ENCODE measurements around the gene ARID1B. TPM values are rescaled to one million over a fixed set of nuclear protein-coding genes. Genes with fewer than 3 reads are reported as not detected.
A peak's percentile ranks its signal among the peaks of the same experiment; 100 is the strongest.

ARID1B gene
- total and polyA plus RNA-seq, 2 of the 4 experiments (the other 2 are of a cell fraction): 14.5 to 20.1 TPM

GRCh38 chr6:157073596-157073995, 296.4 kb downstream of the ARID1B start:
- POLR2A ChIA-PET (ENCODE audit: unreplicated experiment): no interaction called here
- Histone ChIP-seq H3K27ac (ENCODE audit: insufficient read depth, low read length) (no peak overlapping the region), H3K4me1 (ENCODE audit: control insufficient read depth, insufficient read depth, low read length) (peaks cover 16% of the 10 kb centered on the region), H2AK9ac (replicated peaks; ENCODE audit: low read depth, low read length, poor library complexity) (no peak overlapping the region), H4K5ac (ENCODE audit: low read depth, low read length) (no peak overlapping the region), H3K56ac (ENCODE audit: extremely low read depth, insufficient read depth, low read length) (no peak overlapping the region), H3K23ac (ENCODE audit: low read depth, low read length) (no peak overlapping the region), H2AFZ (replicated peaks; ENCODE audit: low read length, poor library complexity) (no peak overlapping the region), H4K91ac (ENCODE audit: insufficient read depth, low read depth, low read length) (no peak overlapping the region), H2BK120ac (ENCODE audit: low read depth, low read length) (no peak overlapping the region), H4K8ac (ENCODE audit: low read depth in 2 of 2, low read length in 2 of 2) (no peak overlapping the region), H3K18ac (ENCODE audit: low read depth, low read length) (no peak overlapping the region), H3K27me3 (ENCODE audit: control insufficient read depth, insufficient read depth, low read length) (no peaks in the 10 kb centered on the region), H3K4ac (ENCODE audit: low read depth, low read length) (no peak overlapping the region), H2AK5ac (ENCODE audit: low read depth, low read length) (peak overlapping the region; percentile 13; the same call in 1 of the 2 replicates), H4K20me1 (ENCODE audit: insufficient read depth, low read length) (peaks cover 14% of the 10 kb centered on the region; the same call in 1 of the 2 replicates), H3K4me2 (ENCODE audit: low read depth, low read length) (no peak overlapping the region), H3K14ac (replicated peaks; ENCODE audit: low read depth, low read length) (no peak overlapping the region), H2BK5ac (ENCODE audit: low read depth, low read length, poor library complexity, severe bottlenecking) (no peak overlapping the region), H3K9me1 (ENCODE audit: insufficient read depth, low read length) (peaks cover 2% of the 10 kb centered on the region), H2BK15ac (ENCODE audit: low read depth, low read length) (no peak overlapping the region), H3K9ac (ENCODE audit: low read depth, low read length) (no peak overlapping the region), H3K36me3 (ENCODE audit: control insufficient read depth, insufficient read depth, low read length) (no peaks in the 10 kb centered on the region), H2BK20ac (ENCODE audit: low read depth, low read length) (no peak overlapping the region), H3K79me1 (ENCODE audit: low read depth in 1 of 2, low read length in 2 of 2) (peaks cover 34 to 55% of the 10 kb centered on the region in 2 experiments), H3K9me3 (ENCODE audit: control insufficient read depth, insufficient read depth, low read length) (no peaks in the 10 kb centered on the region), H3K4me3 (ENCODE audit: insufficient read depth, low read depth, low read length) (no peak overlapping the region)
- no peak for TF ChIP-seq CTCF (conservative IDR thresholded peaks at IDR 0.05; ENCODE audit: low read depth, low read length)
- no peak for TF ChIP-seq POLR2A (IDR thresholded peaks at IDR 0.05; ENCODE audit: low read depth, low read length)
- TF ChIP-seq MAZ (IDR thresholded peaks at IDR 0.05; ENCODE audit: borderline replicate concordance, low read depth, low read length): no peak
- TF ChIP-seq CHD1 (IDR thresholded peaks at IDR 0.05; ENCODE audit: low read depth, low read length): no peak
- TF ChIP-seq CEBPB (IDR thresholded peaks at IDR 0.05; ENCODE audit: low read depth, low read length): no peak
- no peak for TF ChIP-seq RFX5 (IDR thresholded peaks at IDR 0.05; ENCODE audit: low read depth, low read length)
- TF ChIP-seq MXI1 (IDR thresholded peaks at IDR 0.05; ENCODE audit: borderline replicate concordance, low read depth, low read length): no peak
- no peak for TF ChIP-seq FOS (IDR thresholded peaks at IDR 0.05; ENCODE audit: low read depth, low read length)
- TF ChIP-seq ELK1 (IDR thresholded peaks at IDR 0.05; ENCODE audit: borderline replicate concordance, low read depth, low read length): no peak
- no peak for TF ChIP-seq RAD21 (IDR thresholded peaks at IDR 0.05; ENCODE audit: low read length)
- no peak for TF ChIP-seq RCOR1 (IDR thresholded peaks at IDR 0.05; ENCODE audit: insufficient replicate concordance, low read length)
- TF ChIP-seq SMC3 (IDR thresholded peaks at IDR 0.05; ENCODE audit: low read depth, low read length): no peak
- TF ChIP-seq BHLHE40 (IDR thresholded peaks at IDR 0.05; ENCODE audit: low read depth, low read length): no peak
- no peak for TF ChIP-seq MAFK (IDR thresholded peaks at IDR 0.05; ENCODE audit: low read depth, low read length)
- dilution Hi-C loops (cut with HindIII; ENCODE audit: low sequenced_read_pairs, unreplicated experiment) (no loop called here), intact Hi-C loops (cut with micrococcal nuclease) (no loop called here), in situ Hi-C loops (cut with MboI; ENCODE audit: low sequenced_read_pairs) (no loop called here)
- BruUV-seq (replicated peaks): no TSS peak
- 83% methylated on average over 1 of the region's 4 CpGs; no CpG with 5 or more reads in 1 of the 2 experiments for WGBS, 2 experiments (ENCODE audit: extremely low coverage in 2 of 2, insufficient read length in 1 of 2)
- no peak for ATAC-seq (ENCODE audit: low read depth)
- CTCF ChIA-PET: no interaction called here
- DNase-seq: no peak

Measured in IMR-90 (cell line).